Esophagus muscularis mucosa (tissue), 4 donors: Measurements from ENCODE around the gene LY9. TPM values are rescaled to one million over a fixed set of nuclear protein-coding genes. Genes with fewer than 3 reads are reported as not detected.
"Not testable (repeated sequence)": the region's sequence is repeated elsewhere in the genome, so short reads cannot be mapped to it uniquely, and the experiment has no call there.

Experiments
- DNase-seq: peaks from one replicate; pipeline ENCODE4 v3.0.0-alpha.2; 2017; ENCODE audit errors: extremely low spot score
- H3K27ac ChIP-seq, 4 donors: fragments of 200-600 bp; sonication (generic); replicated peaks in 1 of 4; 1 replicate in 3 of 4; 2 replicates in 1 of 4; pipeline ENCODE4 v1.5.1; 2016 to 2019; ENCODE audit warnings: mild to moderate bottlenecking in 1 of 4
- H3K27me3 ChIP-seq, 4 donors: fragments of 200-600 bp; sonication (generic); one replicate each; pipeline versions ENCODE4 v1.5.1 to v1.6.0; 2016 to 2019
- H3K36me3 ChIP-seq, 4 donors: fragments of 200-600 bp; sonication (generic); one replicate each; pipeline ENCODE4 v1.5.1; 2016 to 2019
- H3K4me1 ChIP-seq, 4 donors: fragments of 200-600 bp; sonication (generic); one replicate each; pipeline ENCODE4 v1.5.1; 2016 to 2019
- H3K4me3 ChIP-seq, 4 donors: fragments of 200-600 bp; sonication (generic); 1 replicate in 2 of 4; 2 replicates in 2 of 4; pipeline ENCODE4 v1.5.1; 2016 to 2019; ENCODE audit warnings: mild to moderate bottlenecking in 4 of 4, moderate library complexity in 1 of 4
- H3K9me3 ChIP-seq, 4 donors: fragments of 200-600 bp; sonication (generic); 1 replicate in 3 of 4; 2 replicates in 1 of 4; pipeline ENCODE4 v1.5.1; 2016 to 2019
- CTCF ChIP-seq, 3 experiments: fragments of 200-600 bp in 2 of 3; fragments of 450-650 bp in 1 of 3; sonication (generic) in 2 of 3; IDR thresholded peaks; one replicate each; pipeline ENCODE4 v1.5.1; 2017 to 2019; ENCODE audit warnings: antibody characterized with exemption in 3 of 3, mild to moderate bottlenecking in 2 of 3, moderate library complexity in 1 of 3
- EP300 ChIP-seq: sonication (generic); formaldehyde crosslinking; IDR thresholded peaks from one replicate; pipeline ENCODE4 v1.6.1; 2017; ENCODE audit warnings: antibody characterized with exemption
- POLR2A ChIP-seq: fragments of 450-650 bp; IDR thresholded peaks from one replicate; pipeline ENCODE4 v1.6.1; 2017; ENCODE audit warnings: antibody characterized with exemption, moderate library complexity, mild to moderate bottlenecking, low read depth
- POLR2AphosphoS5 ChIP-seq, 2 donors: sonication (generic); formaldehyde crosslinking; IDR thresholded peaks; one replicate each; pipeline ENCODE4 v1.6.1; 2017; ENCODE audit warnings: antibody characterized with exemption in 2 of 2
- WGBS: methylation state at CpG from one replicate; pipeline ENCODE4 v1.1.5; 2018; 5-methylcytosine and 5-hydroxymethylcytosine counted together
- intact Hi-C: fragments of 100-400 bp; cut with DNase I; formaldehyde crosslinking; loops from one replicate; pipeline ENCODE4 v1.15.1; 2023
- total RNA-seq, 4 donors: library from RNA; depleted of rRNA; stranded (reverse); fragments of >200 nt; gene quantifications; one replicate each; pipeline versions ENCODE4 v1.1.0 to v1.2.1, GENCODE V29; 2016

Gene LY9
- total RNA-seq, 4 donors from 2014 or later, result 0.26 to 0.66 TPM; not detected in 2

GRCh38 chr1:160868141-160868540 lies 72.2 kb downstream of the LY9 start:
- Histone ChIP-seq H3K36me3 (no peaks in the 10 kb centered on the region), H3K27ac (no peak overlapping the region), H3K9me3 (no peaks in the 10 kb centered on the region), H3K27me3 (peaks cover 0 to 3% (median 0%) of the 10 kb centered on the region in 4 donors), H3K4me3 (no peak overlapping the region), H3K4me1 (no peaks in the 10 kb centered on the region)
- DNase-seq, result no peak
- intact Hi-C loops, result no loop called here
- TF ChIP-seq CTCF (IDR thresholded peaks at IDR 0.05) (no peak), POLR2AphosphoS5 (IDR thresholded peaks at IDR 0.05) (no peak), POLR2A (no peak), EP300 (no peak)
- WGBS, result 56% methylated on average over 3 of the region's 3 CpGs

DNA sequence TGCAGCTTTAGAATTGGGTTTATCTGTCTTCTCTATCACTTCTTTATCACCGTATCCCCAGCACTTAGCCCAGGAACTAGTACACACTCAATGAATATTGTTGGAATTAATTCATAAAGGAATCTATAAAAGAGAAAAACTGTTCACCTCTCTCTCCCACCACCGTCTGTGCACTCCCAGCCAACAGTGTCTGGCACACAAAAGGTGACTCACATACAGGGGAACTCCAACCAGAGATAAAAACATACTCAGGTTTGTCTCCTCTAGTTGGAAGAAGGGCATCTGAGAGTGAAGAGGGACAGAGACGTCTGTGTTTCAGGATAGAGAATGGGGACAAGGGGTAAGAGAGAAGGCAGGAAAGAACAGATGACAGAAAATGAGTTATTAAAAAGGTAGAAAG lies 79.0 kb downstream of the LY9 start:
- intact Hi-C loops, result no loop called here
- TF ChIP-seq CTCF (IDR thresholded peaks at IDR 0.05) (no peak), EP300 (no peak), POLR2A (no peak), POLR2AphosphoS5 (IDR thresholded peaks at IDR 0.05) (no peak)
- H3K9me3 ChIP-seq, result no peaks in the 10 kb centered on the region
- no peaks in the 10 kb centered on the region for H3K36me3 ChIP-seq
- no peak overlapping the region for H3K27ac ChIP-seq
- H3K27me3 ChIP-seq, result no peaks in the 10 kb centered on the region
- DNase-seq, result no peak
- no peaks in the 10 kb centered on the region for H3K4me1 ChIP-seq
- H3K4me3 ChIP-seq, result no peak overlapping the region
- 70% methylated on average over 3 of the region's 3 CpGs for WGBS

DNA sequence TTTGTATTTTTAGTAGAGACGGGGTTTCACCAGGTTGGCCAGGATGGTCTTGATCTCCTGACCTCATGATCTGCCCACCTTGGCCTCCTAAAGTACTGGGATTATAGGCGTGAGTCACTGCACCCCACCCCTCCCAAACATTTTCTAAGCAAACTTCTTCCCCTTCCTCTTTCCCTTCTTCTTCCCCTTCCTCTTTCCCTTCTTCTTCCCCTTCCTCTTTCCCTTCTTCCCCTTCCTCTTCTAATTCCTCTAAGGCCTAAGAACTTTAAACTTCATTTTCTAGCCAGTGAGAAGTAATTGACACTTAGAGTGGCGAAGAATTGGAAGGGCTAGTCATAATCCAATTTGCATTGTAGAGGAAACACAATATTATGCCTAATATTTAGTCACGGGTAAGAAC lies 79.6 kb downstream of the LY9 start:
- H3K27me3 ChIP-seq, intact Hi-C loops, H3K4me3 ChIP-seq, H3K4me1 ChIP-seq, H3K27ac ChIP-seq, H3K9me3 ChIP-seq, H3K36me3 ChIP-seq, DNase-seq: not testable (repeated sequence)
- 77% methylated on average over 4 of the region's 4 CpGs for WGBS

DNA sequence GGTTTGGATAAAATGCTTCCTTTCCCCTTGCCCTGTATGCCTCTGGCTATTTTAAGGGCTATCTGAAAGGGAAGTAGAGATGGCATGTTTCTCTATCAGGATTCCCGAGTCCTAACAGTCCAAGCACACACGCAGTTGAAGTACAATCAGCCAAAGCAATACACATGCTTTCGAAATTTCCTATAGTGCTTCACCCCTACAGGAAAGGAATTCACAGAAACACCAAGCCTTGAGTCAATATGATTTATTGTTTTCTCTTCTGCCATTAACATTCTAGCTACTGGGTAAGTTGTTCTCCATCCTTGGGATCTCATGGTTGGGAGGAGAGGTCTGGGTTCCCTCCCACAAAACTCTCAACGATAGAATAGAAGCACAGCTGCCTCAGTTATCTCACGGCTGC lies 80.3 kb downstream of the LY9 start:
- Histone ChIP-seq H3K36me3 (no peaks in the 10 kb centered on the region), H3K27me3 (no peaks in the 10 kb centered on the region), H3K4me1 (no peaks in the 10 kb centered on the region), H3K9me3 (no peaks in the 10 kb centered on the region), H3K4me3 (no peak overlapping the region), H3K27ac (no peak overlapping the region)
- intact Hi-C loops, result no loop called here
- 83% methylated on average over 5 of the region's 5 CpGs for WGBS
- TF ChIP-seq POLR2A (no peak), POLR2AphosphoS5 (IDR thresholded peaks at IDR 0.05) (no peak), CTCF (IDR thresholded peaks at IDR 0.05) (no peak), EP300 (no peak)
- no peak for DNase-seq

DNA sequence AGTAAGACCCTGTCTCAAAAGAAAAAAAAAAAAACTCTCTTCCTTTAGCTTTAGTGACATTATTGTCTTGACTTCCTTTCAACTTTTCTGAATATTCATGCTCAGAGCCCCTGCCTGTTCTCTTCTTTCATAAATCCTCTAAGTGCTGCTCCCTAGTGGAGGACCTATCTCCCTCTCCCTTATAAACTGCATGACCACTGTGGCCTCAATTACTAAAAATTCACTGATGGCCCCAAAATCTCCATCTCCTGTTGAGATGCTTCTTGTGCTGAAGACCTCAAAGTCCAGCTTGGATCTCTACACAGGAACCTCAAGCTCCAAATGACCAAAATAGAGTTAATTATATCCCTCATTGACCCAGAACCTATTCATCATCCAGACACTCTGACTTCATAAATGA lies 81.2 kb downstream of the LY9 start:
- DNase-seq, result no peak
- intact Hi-C loops, result no loop called here
- TF ChIP-seq POLR2AphosphoS5 (IDR thresholded peaks at IDR 0.05), result no peak
- no peak for TF ChIP-seq EP300
- TF ChIP-seq POLR2A, result no peak
- no peak for TF ChIP-seq CTCF (IDR thresholded peaks at IDR 0.05)
- no peaks in the 10 kb centered on the region for H3K27me3 ChIP-seq
- H3K9me3 ChIP-seq, result no peaks in the 10 kb centered on the region
- no peak overlapping the region for H3K4me3 ChIP-seq
- no peaks in the 10 kb centered on the region for H3K36me3 ChIP-seq
- H3K4me1 ChIP-seq, result no peaks in the 10 kb centered on the region
- H3K27ac ChIP-seq, result no peak overlapping the region

Other genes starting within 250 kb of the LY9 start
- gene CD84, start 216.7 kb upstream of the LY9 start, total RNA-seq, result 1 to 10 TPM; 2.7 to 7.3 (median 4.7) TPM
- 1 to 10 TPM in 2 of 4 donors, under 1 TPM in 2; 0.57 to 5.0 (median 0.95) TPM for gene SLAMF1, start 149.1 kb upstream of the LY9 start, total RNA-seq
- gene CD48, start 84.4 kb upstream of the LY9 start, total RNA-seq, result 10 to 100 TPM in 1 of 4 donors, 1 to 10 TPM in 3; 1.1 to 14.6 (median 2.6) TPM
- gene SLAMF7, start 56.9 kb upstream of the LY9 start, total RNA-seq, result 1 to 10 TPM in 1 of 4 donors, under 1 TPM in 3; 0.06 to 1.3 (median 0.47) TPM
- under 1 TPM in 3 of 4 donors, not detected in 1; 0.13 to 0.83 (median 0.34) TPM for gene CD244, start 66.7 kb downstream of the LY9 start, total RNA-seq
- gene ITLN1, start 89.0 kb downstream of the LY9 start, total RNA-seq, result 1 to 10 TPM in 1 of 4 donors, under 1 TPM in 1, not detected in 2; 0.66 to 2.2 TPM
- not detected for gene ITLN2, start 158.6 kb downstream of the LY9 start, total RNA-seq
- gene F11R, start 225.0 kb downstream of the LY9 start, total RNA-seq, result 10 to 100 TPM in 3 of 4 donors, 1 to 10 TPM in 1; 9.1 to 17.7 (median 14.9) TPM
- 10 to 100 TPM; 19.0 to 46.5 (median 29.4) TPM for gene TSTD1, start 242.8 kb downstream of the LY9 start, total RNA-seq
- 10 to 100 TPM; 36.5 to 54.2 (median 48.7) TPM for gene USF1, start 249.8 kb downstream of the LY9 start, total RNA-seq